Sigmoid colon (tissue), 4 donors: ENCODE measurements around the gene PRR27.

ENCODE experiments used
- POLR2A ChIP-seq, 2 donors: fragments of 450-650 bp; IDR thresholded peaks; one replicate each; pipeline ENCODE4 v1.6.1; 2016; ENCODE audit warnings: antibody characterized with exemption in 2 of 2, mild to moderate bottlenecking in 2 of 2, moderate library complexity in 2 of 2
- POLR2AphosphoS5 ChIP-seq, 4 donors: sonication (generic); formaldehyde crosslinking; IDR thresholded peaks; one replicate each; pipeline ENCODE4 v1.6.1; 2017; ENCODE audit warnings: antibody characterized with exemption in 4 of 4

DNA sequence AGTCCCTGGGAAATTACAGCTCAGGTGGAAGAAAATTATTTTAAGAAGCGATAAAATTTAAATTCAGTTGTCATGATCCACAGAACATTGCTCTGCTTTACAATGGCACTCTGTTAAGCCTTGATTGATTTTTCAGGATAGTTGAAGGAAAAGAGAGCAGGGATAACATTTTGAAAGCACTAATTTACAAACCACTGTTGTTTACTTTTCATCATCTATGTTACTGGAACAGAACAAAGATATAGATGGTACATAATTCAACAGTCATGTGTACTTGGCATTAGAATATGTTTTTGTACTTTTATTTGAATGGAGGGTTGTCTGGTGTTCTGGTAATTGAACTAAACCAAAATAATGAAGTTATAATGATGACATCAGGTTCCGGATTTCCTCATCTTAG is 38.9 kb downstream of the PRR27 start:
- TF ChIP-seq POLR2A (IDR thresholded peaks at IDR 0.05) = no peak
- no peak for TF ChIP-seq POLR2AphosphoS5 (IDR thresholded peaks at IDR 0.05)
